Stimulated activated CD4-positive, alpha-beta T cell treated with anti-CD3 and anti-CD28 coated beads, Interleukin-12 subunit alpha, Interleukin-12 subunit beta, amount 100 ng/mL, for 48 hours (primary cell): ENCODE data around the gene ATP5F1D.

Source experiments
- DNase-seq, 3 donors: peaks; one replicate each; pipeline ENCODE4 v3.0.0-alpha.2; 2020; ENCODE audit warnings: low read depth in 2 of 3, low spot score in 1 of 3

Gene ATP5F1D

GRCh38 chr19:1220477-1220930 is 21.0 kb upstream of the ATP5F1D start:
- DNase-seq: no peak

GRCh38 chr19:1220976-1221903 is 20.3 kb upstream of the ATP5F1D start:
- no peak for DNase-seq

- DNase-seq: no peak
These were observed 19.7 kb upstream of the ATP5F1D start for GRCh38 chr19:1221904-1222255.

- no peak for DNase-seq
These were observed 19.2 kb upstream of the ATP5F1D start for GRCh38 chr19:1222394-1222793.

GRCh38 chr19:1223018-1223855 is 18.3 kb upstream of the ATP5F1D start:
- DNase-seq: no peak

GRCh38 chr19:1224047-1224825 is 17.3 kb upstream of the ATP5F1D start:
- no peak for DNase-seq

GRCh38 chr19:1224847-1225246 is 16.7 kb upstream of the ATP5F1D start:
- DNase-seq: no peak

- DNase-seq: no peak
These were observed 15.9 kb upstream of the ATP5F1D start for GRCh38 chr19:1225440-1226226.

GRCh38 chr19:1226227-1226518 is 15.4 kb upstream of the ATP5F1D start:
- no peak for DNase-seq

GRCh38 chr19:1226522-1227303 is 14.8 kb upstream of the ATP5F1D start:
- DNase-seq: no peak

GRCh38 chr19:1227304-1228054 is 14.1 kb upstream of the ATP5F1D start:
- DNase-seq: no peak

GRCh38 chr19:1228161-1228957 is 13.2 kb upstream of the ATP5F1D start:
- DNase-seq: no peak

- DNase-seq: no peak
These were observed 12.3 kb upstream of the ATP5F1D start for GRCh38 chr19:1229056-1229923.

GRCh38 chr19:1229924-1230782 is 11.4 kb upstream of the ATP5F1D start:
- no peak for DNase-seq

- DNase-seq: no peak
These were observed 10.6 kb upstream of the ATP5F1D start for GRCh38 chr19:1230783-1231489.
